ENCODE measurements around the gene TENM4. TPM values are rescaled to one million over a fixed set of nuclear protein-coding genes. Genes with fewer than 3 reads are reported as not detected.

TENM4 gene
- total RNA-seq, 1 donor: 10.4 TPM

- H3K4me3 ChIP-seq (ENCODE audit: low read depth, low read length): no peak overlapping the region
- TF ChIP-seq CTCF (IDR thresholded peaks at IDR 0.05; ENCODE audit: insufficient read depth, low read depth, low read length): no peak
- DNase-seq (ENCODE audit: low read depth): no peak
Observed at GRCh38 chr11:78660471-78660870, 780.4 kb downstream of the TENM4 start.

- TF ChIP-seq CTCF (IDR thresholded peaks at IDR 0.05; ENCODE audit: insufficient read depth, low read depth, low read length): no peak
- no peak for DNase-seq (ENCODE audit: low read depth)
- H3K4me3 ChIP-seq (ENCODE audit: low read depth, low read length): no peak overlapping the region
Observed at GRCh38 chr11:78659326-78660270, 781.2 kb downstream of the TENM4 start.

- DNase-seq (ENCODE audit: low read depth): no peak
- no peak for TF ChIP-seq CTCF (IDR thresholded peaks at IDR 0.05; ENCODE audit: insufficient read depth, low read depth, low read length)
- H3K4me3 ChIP-seq (ENCODE audit: low read depth, low read length): no peak overlapping the region
Observed at GRCh38 chr11:78657968-78658839, 782.6 kb downstream of the TENM4 start.

GRCh38 chr11:78657441-78657840, 783.4 kb downstream of the TENM4 start:
- H3K4me3 ChIP-seq (ENCODE audit: low read depth, low read length): no peak overlapping the region
- no peak for TF ChIP-seq CTCF (IDR thresholded peaks at IDR 0.05; ENCODE audit: insufficient read depth, low read depth, low read length)
- DNase-seq (ENCODE audit: low read depth): no peak

- no peak for DNase-seq (ENCODE audit: low read depth)
- no peak for TF ChIP-seq CTCF (IDR thresholded peaks at IDR 0.05; ENCODE audit: insufficient read depth, low read depth, low read length)
- H3K4me3 ChIP-seq (ENCODE audit: low read depth, low read length): no peak overlapping the region
Observed at GRCh38 chr11:78656984-78657383, 783.8 kb downstream of the TENM4 start.

- no peak for TF ChIP-seq CTCF (IDR thresholded peaks at IDR 0.05; ENCODE audit: insufficient read depth, low read depth, low read length)
- H3K4me3 ChIP-seq (ENCODE audit: low read depth, low read length): no peak overlapping the region
- no peak for DNase-seq (ENCODE audit: low read depth)
Observed at GRCh38 chr11:78656327-78656726, 784.5 kb downstream of the TENM4 start.
